HG02610 (cell line): ENCODE measurements around the gene NFIC.
"Not testable (repeated sequence)": the region's sequence is repeated elsewhere in the genome, so short reads cannot be mapped to it uniquely, and the experiment has no call there.

Experiments
- ATAC-seq: cut with Tn5 transposase; IDR thresholded peaks from one replicate; pipeline ENCODE4 v1.9.1; 2021; ENCODE audit warnings: mild to moderate bottlenecking, moderate library complexity; ENCODE audit not compliant: unreplicated experiment

NFIC gene

GRCh38 chr19:3396881-3397265, 30.5 kb downstream of the NFIC start:
- no peak for ATAC-seq

GRCh38 chr19:3397266-3398022, 31.1 kb downstream of the NFIC start:
- ATAC-seq = no peak

GRCh38 chr19:3398114-3398899, 31.9 kb downstream of the NFIC start:
- ATAC-seq = no peak

- ATAC-seq = no peak
Observed at GRCh38 chr19:3398900-3399278, 32.5 kb downstream of the NFIC start.

- not testable (repeated sequence) for ATAC-seq
Observed at GRCh38 chr19:3399311-3399710, 32.9 kb downstream of the NFIC start.

GRCh38 chr19:3401004-3401768, 34.8 kb downstream of the NFIC start:
- no peak for ATAC-seq

- no peak for ATAC-seq
Observed at GRCh38 chr19:3402631-3403443, 36.5 kb downstream of the NFIC start.

- ATAC-seq = no peak
Observed at GRCh38 chr19:3403489-3404323, 37.3 kb downstream of the NFIC start.

GRCh38 chr19:3404324-3405260, 38.2 kb downstream of the NFIC start:
- no peak for ATAC-seq

GRCh38 chr19:3405261-3405653, 38.9 kb downstream of the NFIC start:
- ATAC-seq = no peak

- no peak for ATAC-seq
Observed at GRCh38 chr19:3406571-3407111, 40.3 kb downstream of the NFIC start.

GRCh38 chr19:3407556-3408516, 41.5 kb downstream of the NFIC start:
- ATAC-seq = no peak

GRCh38 chr19:3408996-3409345, 42.6 kb downstream of the NFIC start:
- no peak for ATAC-seq

- no peak for ATAC-seq
Observed at GRCh38 chr19:3409346-3410064, 43.1 kb downstream of the NFIC start.

- no peak for ATAC-seq
Observed at GRCh38 chr19:3411636-3412035, 45.3 kb downstream of the NFIC start.

GRCh38 chr19:3412066-3412465, 45.7 kb downstream of the NFIC start:
- no peak for ATAC-seq

- no peak for ATAC-seq
Observed at GRCh38 chr19:3413796-3414327, 47.5 kb downstream of the NFIC start.
